Head of caudate nucleus (tissue), 42 donors: ENCODE data around the gene CDH16.
A peak's percentile ranks its signal among the peaks of the same experiment; 100 is the strongest.
"Not testable (repeated sequence)": the region's sequence is repeated elsewhere in the genome, so short reads cannot be mapped to it uniquely, and the experiment has no call there.

Experiments used
- DNase-seq, 42 donors: peaks; one replicate each; pipeline versions ENCODE4 v3.0.0 to v3.0.0-alpha.2; 2020 to 2021; ENCODE audit warnings: mixed read lengths in 7 of 42
- intact Hi-C: fragments of 100-400 bp; cut with DNase I; formaldehyde crosslinking; loops from one replicate; pipeline ENCODE4 v1.15.0; 2022

The CDH16 gene

DNA sequence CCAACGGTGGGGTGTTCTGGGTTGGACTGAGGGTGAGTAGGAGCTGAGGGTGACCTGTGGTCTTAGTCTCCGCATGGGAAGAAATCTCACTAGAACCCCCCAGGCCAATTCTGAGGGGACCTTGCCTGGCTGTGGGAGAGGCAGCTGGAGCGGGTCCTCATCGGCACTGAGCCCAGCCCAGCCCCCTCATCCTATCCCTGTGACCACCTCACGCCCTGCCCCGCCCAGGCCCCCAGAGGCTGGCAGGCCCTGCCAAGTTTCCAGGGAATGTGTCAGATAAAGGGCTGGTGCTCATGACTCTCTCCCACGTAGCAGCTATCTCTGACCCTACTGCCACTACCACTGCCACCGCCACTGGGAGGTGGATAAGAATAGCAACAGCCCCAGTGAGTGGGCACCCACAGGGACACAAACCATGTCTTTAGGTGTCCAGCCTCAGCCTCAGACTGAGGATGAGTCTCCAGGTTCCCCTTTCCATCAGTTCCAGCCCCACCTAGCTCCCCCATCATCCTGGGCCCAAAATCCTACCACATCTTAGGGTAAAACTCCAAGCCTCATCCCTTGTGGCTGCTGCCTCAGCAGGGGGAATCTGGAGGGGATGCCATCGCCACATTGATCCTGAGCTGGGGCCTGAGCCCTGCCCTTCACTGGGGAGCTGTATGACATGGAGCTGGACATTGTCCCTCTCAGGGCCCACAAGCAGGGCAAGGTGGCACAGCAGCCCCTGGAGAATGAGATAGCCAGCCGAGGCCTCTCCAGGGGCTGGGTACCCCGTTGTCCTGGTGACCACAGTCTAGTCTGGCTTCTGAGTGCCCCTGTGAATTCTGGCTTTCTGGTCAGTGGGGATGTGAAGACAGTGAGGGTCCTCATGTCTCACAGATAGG is 14.9 kb downstream of the CDH16 start:
- intact Hi-C loops, result no loop called here
- no peak for DNase-seq

DNA sequence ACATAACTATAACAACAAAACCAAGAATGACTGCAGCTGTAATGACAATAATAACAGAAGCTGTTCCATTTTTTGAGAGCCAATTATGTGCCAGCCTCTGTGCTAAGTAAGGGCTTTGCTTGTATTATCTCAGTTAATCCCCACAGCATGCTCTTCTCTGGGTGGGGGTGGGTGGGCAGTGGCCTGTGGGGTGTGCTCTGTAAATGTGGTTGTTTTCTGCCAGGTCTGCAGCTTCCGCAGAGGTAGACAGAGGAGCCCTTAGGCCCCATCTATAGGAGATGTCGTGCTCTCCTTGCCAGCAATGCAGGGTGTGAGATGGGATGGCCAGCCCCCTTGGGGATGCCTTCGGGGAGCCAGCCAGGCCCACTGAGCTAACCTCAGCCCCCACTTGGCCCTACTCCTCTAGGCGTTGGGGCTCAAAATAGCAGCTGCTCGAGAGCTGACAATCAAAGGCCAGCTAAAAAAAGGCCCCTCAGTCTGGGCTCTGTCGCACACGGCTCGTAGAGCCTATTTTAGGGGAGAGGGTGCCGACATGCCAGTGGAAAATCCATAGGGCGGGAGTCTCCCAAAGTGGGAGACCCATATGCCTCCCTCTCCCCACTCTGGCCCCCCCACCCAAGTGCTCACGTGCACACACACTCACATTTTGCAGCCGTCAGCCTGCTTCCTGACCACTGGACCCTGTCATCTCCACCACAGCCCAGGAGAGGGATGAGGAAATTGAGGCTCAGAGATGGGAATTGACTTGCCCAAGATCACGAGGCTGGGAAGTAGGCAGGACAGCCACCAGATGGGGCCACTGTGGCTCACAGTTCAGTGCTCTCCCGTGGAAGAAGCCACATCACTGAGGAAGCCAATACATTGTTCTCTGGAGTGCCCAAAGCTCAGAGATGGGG is 15.8 kb downstream of the CDH16 start:
- DNase-seq, result no peak
- intact Hi-C loops, result no loop called here

DNA sequence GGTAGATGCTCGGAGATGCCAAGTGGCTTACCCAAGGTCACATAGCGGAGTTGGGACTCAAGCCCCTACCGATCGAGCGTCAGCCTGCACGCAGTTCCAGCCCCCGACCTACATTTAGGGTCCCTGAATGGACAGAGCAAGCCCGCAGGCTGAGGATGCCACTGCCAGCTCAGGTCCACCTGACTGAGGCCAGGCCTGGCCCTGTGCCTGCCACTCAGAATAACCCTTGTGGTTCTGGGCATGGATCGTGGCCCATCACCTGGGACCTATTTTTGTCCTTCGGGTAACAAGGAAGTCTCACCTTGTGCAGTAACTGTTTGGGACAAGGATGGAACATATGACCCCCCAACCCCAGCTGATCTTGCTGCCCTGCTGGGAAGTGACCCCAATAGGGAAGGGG is 17.1 kb downstream of the CDH16 start:
- intact Hi-C loops, result no loop called here
- DNase-seq, result no peak

DNA sequence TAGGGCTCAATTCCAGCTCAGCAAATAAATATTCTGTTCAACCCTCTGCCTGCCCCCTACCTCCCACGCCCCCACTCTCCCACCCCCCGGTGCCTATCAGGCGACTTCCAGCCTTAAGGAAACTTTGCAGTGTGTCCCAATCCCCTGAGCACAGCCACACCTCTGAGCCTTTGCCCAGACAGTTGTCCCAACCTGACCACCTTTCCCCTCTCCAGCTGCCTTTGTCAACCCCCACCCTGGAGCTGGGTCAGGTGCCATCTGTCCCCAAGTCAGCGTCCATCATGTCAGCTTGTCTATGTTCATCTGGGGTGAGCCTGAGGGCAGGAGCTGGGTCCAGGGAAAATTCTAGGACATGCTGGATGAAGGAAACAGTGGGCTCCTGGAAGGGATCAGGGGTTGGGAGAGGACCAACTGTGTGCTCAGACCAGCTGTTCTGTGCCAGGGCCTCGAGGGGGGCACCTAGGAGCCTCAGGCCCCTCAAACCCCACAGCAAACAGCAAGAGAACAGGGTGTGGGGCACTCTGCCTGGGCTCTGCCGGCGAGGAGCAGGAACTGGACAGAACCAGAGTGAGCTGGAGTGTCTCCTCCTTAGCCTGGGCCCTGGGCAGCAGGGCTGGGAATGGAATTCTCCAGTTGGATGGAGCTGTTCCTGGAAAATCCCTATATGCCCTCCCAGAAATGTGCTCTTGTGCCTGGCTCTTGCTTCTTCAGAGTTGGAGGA is 17.8 kb downstream of the CDH16 start:
- intact Hi-C loops, result no loop called here
- peak in 3 of 42 donors; percentile 15 to 31 (median 16) for DNase-seq

DNA sequence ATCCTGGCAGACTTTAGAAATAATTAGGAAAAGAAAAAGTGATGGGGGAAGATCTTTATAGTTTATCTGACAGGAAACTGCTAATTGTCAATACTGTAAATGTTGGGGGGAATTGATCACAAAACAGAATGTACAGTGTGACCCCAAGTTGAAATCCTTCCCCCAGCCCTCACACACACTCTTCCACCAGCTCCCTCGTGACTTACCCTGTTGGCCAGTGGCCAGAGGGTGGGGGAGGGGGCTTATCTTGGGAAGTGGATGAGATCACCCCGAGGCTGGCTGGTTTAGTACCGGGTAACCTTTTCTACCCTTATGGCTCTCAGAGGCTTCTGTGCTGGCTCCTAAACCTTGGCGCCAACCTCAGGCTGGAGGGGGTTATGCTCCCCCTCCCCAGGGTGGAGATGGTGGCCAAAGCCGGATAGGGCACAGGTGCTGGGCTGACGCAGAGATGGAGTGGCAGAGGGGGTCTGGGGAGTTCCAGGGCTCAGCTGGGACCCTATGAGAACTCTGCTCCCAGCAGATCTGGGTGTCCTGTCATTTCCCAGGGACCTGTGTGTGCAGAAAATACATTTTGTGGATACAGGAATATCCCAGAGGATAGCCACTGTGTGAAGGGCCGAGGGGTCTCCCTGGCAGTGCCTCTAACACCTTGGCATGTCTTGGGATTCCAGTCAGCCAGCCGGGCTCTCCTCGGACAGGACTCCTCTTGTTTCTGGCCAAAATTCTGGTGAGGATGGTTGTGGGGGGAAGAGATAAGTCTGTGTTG is 18.6 kb downstream of the CDH16 start:
- intact Hi-C loops, result no loop called here
- peak in 8 of 42 donors; percentile 13 to 64 (median 38) for DNase-seq

DNA sequence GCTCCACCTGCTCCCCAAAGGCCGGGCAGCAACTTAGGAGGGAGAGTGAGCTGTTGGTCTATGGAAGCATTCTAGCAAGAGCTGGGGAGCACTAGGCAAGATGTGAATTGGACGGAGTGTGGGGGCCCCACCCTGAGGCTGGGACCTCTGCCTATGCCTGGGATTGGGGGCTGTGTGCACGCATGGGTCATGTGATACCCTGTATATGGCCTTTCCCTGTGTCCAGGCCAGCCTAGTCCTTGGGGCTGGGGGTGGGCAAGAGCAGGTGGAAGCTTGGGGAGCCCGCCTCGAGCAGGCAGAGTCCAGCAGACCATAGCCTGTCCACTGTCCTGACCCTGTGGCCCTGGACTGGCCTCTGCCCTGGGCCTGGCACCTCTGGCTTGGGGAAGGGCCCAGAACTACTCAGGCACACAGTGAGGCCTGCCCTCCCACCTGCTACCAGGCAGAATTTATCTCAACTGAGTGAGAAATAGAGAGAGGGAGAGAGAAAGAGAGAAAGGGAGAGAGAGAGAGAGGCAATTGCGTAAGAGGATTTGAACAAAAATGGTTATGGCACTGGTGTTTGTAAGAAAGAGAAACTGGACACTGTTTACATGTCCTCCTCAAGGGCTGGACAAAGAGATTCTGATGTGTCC is 19.3 kb downstream of the CDH16 start:
- no peak for DNase-seq
- intact Hi-C loops, result no loop called here

DNA sequence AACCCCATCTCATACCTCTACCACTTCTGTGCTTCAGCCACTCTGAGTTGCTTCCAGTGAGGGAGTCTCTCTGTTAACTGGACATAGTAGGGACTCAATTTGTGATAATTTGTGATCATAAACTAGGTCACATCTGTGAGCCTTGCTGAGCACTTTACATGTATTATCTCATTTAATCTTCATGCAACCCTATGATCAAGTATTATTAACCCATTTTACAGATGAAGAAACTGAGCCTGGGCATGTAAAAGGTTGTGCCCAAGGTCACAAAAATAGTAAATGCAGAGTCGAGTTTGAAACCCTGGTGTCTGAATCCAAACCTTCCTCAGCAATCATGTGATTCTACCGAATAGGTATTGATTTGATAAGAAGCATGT is 19.8 kb downstream of the CDH16 start:
- DNase-seq, result no peak
- intact Hi-C loops, result no loop called here

DNA sequence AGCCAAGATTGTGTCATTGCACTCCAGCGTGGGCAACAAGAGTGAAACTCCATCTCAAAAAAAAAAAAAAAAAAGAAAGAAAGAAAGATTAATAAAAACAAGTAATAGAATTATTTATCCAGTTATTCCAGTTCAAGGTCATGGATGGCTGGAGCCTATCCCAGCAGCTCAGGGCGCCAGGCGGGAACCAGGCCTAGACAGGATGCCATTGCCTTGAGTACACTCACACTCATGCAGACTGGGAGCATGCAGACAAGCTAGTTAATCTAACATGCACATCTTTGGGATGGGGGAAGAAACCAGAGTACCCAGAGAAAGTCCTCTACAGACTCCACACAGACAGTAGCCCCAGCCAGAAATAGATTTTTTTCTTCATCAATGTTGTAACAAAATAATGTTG is 20.5 kb downstream of the CDH16 start:
- intact Hi-C loops, result no loop called here
- no peak for DNase-seq

DNA sequence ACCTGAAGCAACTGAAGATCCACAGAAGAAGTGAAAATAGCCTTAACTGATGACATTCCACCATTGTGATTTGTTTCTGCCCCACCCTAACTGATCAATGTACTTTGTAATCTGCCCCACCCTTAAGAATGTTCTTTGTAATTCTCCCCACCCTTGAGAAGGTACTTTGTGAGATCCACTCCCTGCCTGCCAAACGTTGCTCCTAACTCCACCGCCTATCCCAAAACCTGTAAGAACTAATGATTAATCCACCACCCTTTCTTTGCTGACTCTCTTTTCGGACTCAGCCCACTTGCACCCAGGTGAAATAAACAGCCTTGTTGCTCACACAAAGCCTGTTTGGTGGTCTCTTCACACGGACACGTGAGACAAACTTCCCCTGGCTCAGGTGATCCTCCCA is 22.0 kb downstream of the CDH16 start:
- intact Hi-C loops, DNase-seq: not testable (repeated sequence)

DNA sequence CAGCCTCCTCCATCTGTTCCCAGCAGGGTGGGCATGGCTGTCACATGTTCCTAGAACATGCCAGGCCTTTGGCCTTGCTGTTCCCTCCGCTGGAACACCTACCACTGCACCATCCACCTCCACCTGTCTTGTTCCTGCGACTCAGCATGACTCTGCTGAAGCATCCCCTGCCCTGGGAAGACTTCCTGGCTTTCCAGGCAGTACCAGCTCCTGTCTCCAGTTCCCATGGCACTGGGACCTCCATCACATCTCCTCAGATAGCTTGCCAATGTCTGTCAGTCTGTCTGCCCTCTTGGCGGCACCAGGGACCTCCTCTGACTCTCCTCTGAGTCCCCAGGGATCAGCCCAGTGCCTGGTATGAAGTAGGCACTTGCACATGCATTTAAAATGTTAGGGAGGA is 22.7 kb downstream of the CDH16 start:
- intact Hi-C loops, result no loop called here
- DNase-seq, result no peak

DNA sequence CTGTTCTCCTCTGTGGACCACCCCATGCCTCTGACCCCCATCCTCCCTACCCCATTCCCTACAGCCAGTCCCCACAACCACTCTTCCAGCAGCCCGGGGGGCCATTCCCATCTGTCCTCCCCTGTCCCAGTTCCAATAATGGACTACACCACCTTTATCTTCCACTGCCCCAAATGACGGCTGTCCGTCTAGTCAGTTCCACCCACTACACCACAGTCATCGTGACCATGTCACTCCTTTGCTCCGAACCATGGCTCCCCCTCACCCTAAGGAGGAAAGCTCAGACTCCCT is 23.1 kb downstream of the CDH16 start:
- DNase-seq, result no peak
- intact Hi-C loops, result no loop called here

DNA sequence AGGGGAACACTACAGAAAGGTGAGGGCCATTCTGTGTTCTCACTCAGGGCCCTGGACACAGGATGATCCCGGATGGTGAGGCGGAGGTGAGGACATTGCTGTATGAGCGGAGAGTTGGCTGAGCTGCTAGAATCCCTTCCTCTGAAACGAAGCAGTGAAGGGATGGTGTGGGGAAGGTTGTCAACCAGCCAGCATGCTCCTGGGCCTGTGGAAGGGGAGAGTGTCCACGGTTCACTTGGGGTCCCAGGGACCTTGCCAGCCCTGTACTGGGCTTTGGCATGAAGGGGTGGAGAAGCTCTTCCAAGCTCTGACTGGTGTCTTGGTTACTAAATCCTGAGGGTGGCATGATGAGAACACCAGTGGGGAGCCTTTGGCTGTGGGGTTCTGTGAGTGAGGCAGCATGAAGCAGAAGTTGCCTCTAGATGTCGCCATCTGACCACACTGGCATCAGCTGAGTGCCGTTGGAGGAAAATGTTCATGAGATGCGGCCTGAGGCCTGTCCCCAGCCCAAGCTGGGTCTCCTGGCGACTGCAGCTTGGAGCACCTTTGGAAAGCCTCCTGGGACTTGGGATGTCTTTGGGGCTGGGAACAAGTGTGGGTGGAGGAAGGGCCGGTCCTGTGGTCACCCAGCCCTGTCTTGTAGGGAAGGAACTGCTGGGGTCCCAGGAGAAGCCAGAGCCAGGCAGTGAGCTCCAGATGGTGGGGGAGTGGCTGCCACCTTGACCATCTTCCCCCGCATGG is 23.6 kb downstream of the CDH16 start:
- DNase-seq, result peak; percentile 34 to 86 (median 74)
- intact Hi-C loops, result no loop called here

DNA sequence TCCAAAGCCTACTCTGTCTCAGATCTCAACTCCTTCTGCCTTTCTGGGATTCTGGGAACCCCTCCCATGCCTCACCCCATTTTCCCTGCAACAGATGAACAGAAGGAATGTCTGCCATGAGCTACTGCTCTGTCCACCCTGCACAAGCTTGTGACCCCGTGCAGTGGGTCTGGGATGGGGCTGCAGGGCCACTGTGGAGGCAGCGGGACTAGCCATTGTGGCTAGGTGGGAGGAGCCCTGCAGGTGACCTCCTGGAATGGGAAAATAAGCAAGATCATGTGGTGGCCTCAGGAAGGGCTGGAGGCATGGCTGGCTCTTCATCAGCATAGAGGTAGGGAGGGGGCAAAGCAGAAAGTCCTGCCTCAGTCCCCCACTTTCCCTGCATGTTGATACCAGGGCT is 24.6 kb downstream of the CDH16 start:
- intact Hi-C loops, result no loop called here
- DNase-seq, result no peak

DNA sequence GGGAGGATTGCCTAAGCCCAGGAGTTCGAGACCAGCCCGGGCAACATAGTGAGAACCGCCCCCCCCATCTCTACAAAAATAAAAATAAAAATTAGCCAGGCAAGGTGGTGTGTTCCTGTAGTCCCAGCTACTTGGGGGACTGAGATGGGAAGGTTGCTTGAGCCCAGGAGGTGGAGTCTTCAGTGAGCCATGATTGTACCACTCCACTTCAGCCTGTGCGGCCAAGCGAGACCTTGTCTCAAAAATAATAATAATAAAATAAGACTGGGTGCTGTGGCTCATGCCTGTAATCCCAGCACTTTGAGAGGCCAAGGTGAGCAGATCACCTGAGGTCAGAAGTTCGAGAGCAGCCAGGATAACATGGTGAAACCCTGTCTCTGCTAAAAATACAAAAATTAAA is 26.9 kb downstream of the CDH16 start:
- intact Hi-C loops, result no loop called here
- DNase-seq, result no peak

DNA sequence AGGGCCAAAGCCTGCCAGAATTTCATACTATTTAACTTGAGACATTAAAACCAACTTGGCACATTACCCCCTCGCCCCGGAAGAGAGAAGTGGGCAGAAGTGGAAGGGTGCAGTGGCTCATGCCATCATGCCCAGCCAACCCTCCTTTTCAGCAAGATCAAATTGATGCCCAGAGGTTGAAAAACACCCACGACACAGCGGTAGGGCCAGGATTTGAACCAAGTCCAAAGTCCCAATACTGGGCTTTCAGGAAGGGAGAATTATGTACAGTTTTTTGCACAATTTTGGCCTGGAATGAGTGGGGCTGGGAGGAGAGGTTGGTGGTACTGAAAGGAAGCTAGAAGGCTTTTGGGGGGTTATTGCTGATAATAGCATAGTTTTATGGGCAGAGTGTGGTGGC is 27.3 kb downstream of the CDH16 start:
- DNase-seq, result no peak
- intact Hi-C loops, result no loop called here

DNA sequence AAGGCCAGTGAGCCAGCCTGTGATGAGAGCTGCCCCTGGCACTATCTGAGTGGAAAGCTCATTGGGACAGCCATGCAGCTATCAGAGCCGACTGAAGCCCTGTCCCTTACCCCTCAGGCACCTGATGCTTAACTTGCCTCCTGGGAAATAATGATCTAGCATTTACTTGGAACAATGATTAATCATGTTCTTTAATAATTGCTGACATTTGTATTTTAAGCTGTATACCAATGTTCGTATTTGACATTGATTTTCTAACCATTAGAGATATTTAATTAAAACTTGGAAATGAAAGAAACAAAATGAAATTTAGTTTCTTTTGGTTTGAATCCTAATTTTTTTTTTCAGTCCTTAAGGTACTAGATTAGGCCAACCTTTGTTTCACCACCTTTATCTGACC is 27.9 kb downstream of the CDH16 start:
- DNase-seq, result no peak
- intact Hi-C loops, result no loop called here

DNA sequence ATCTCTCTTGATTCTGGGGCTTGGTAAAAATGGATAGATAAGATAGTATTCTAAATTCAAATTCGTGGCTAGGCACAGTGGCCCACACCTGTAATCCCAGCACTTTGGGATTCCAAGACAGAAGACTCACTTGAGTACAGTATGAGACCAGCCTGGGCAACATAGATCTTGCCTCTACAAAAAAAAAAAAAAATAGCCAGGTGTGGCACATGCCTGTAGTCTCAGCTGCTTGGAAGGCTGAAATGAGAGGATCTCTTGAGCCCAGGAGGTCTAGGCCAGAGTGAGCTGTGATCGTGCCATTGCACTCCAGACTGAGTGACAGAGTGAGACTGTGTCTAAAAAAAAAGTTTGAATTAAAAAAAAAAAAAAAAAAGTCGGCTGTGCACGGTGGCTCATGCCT is 29.1 kb downstream of the CDH16 start:
- no peak for DNase-seq
- intact Hi-C loops, result no loop called here
